Fibroblast of lung (primary cell): ENCODE data around the gene APP. TPM values are rescaled to one million over a fixed set of nuclear protein-coding genes. Genes with fewer than 3 reads are reported as not detected.

Source experiments
- DNase-seq, 2 donors: peaks; one replicate each; pipeline versions ENCODE4 v3.0.0 to v3.0.0-alpha.2; 2010; ENCODE audit warnings: low read depth in 2 of 2
- H2AFZ ChIP-seq: 2 replicates; pipeline ENCODE4 v1.5.1; 2012; ENCODE audit warnings: low read length, control low read depth, inconsistent platforms
- H3K27ac ChIP-seq: 2 replicates; pipeline ENCODE4 v1.5.1; 2011; ENCODE audit warnings: low read length, control low read depth; ENCODE audit not compliant: insufficient read depth
- H3K27me3 ChIP-seq: 2 replicates; pipeline ENCODE4 v1.5.1; 2011; ENCODE audit warnings: mild to moderate bottlenecking, low read length; ENCODE audit not compliant: control insufficient read depth, insufficient read depth
- H3K36me3 ChIP-seq: 2 replicates; pipeline ENCODE4 v1.5.1; 2011; ENCODE audit warnings: low read length; ENCODE audit not compliant: control insufficient read depth, insufficient read depth
- H3K4me1 ChIP-seq: 2 replicates; pipeline ENCODE4 v1.5.1; 2011; ENCODE audit warnings: low read length; ENCODE audit not compliant: control insufficient read depth, insufficient read depth; ENCODE audit errors: extremely low read depth
- H3K4me2 ChIP-seq: 2 replicates; pipeline ENCODE4 v1.5.1; 2011; ENCODE audit warnings: low read length, control low read depth; ENCODE audit not compliant: insufficient read depth; ENCODE audit errors: extremely low read depth
- H3K4me3 ChIP-seq, 4 experiments: fragments of 200-600 bp in 1 of 4; sonication (generic) in 1 of 4; replicated peaks in 1 of 4; 2 replicates each; pipeline ENCODE4 v1.5.1; 2011 to 2016; ENCODE audit warnings: low read length in 4 of 4, low read depth in 3 of 4, mild to moderate bottlenecking in 3 of 4, control low read depth in 2 of 4, inconsistent platforms in 1 of 4, mixed read lengths in 1 of 4; ENCODE audit not compliant: insufficient read depth in 1 of 4; ENCODE audit errors: control extremely low read depth in 1 of 4
- H3K79me2 ChIP-seq: 2 replicates; pipeline ENCODE4 v1.5.1; 2012; ENCODE audit warnings: mild to moderate bottlenecking, low read length, inconsistent platforms; ENCODE audit not compliant: control insufficient read depth, insufficient read depth
- H3K9ac ChIP-seq: 2 replicates; pipeline ENCODE4 v1.5.1; 2011; ENCODE audit warnings: mild to moderate bottlenecking, low read length, control low read depth; ENCODE audit not compliant: insufficient read depth
- H3K9me3 ChIP-seq: 2 replicates; pipeline ENCODE4 v1.5.1; 2012; ENCODE audit warnings: low read depth, low read length; ENCODE audit not compliant: control insufficient read depth, insufficient read depth
- H4K20me1 ChIP-seq: 2 replicates; pipeline ENCODE4 v1.5.1; 2011; ENCODE audit warnings: low read length; ENCODE audit not compliant: control insufficient read depth, insufficient read depth; ENCODE audit errors: extremely low read depth
- EZH2 ChIP-seq: IDR thresholded peaks from 2 replicates; pipeline ENCODE4 v1.5.1; 2012; ENCODE audit warnings: low read length, control low read depth, mild to moderate bottlenecking; ENCODE audit errors: missing control alignments
- polyA plus RNA-seq, 2 donors: library from polyadenylated mRNA; depleted of rRNA in 1 of 2; stranded (reverse) in 1 of 2; unstranded in 1 of 2; fragments of >200 nt; gene quantifications; 2 replicates each; pipeline ENCODE4 v1.2.1, GENCODE V29; 2011 to 2012; ENCODE audit warnings: missing spikeins in 1 of 2
- total RNA-seq: library from RNA; depleted of rRNA; stranded (reverse); fragments of >200 nt; gene quantifications from 2 replicates; pipeline ENCODE4 v1.2.1, GENCODE V29; 2014
- TF ChIP-seq, protein P1 (sequence below), 2 donors: IDR thresholded peaks in 1 of 2; conservative IDR thresholded peaks in 1 of 2; 1 replicate in 1 of 2; 2 replicates in 1 of 2; pipeline ENCODE4 v1.5.1; 2011 to 2012; ENCODE audit warnings: low read length in 2 of 2, control low read depth in 1 of 2, inconsistent platforms in 1 of 2, low read depth in 1 of 2, mild to moderate bottlenecking in 1 of 2

APP gene
- total and polyA plus RNA-seq, 2 donors (not counting 1 experiment from before 2014, with no cell fraction given) = 633 to 1,088 TPM

GRCh38 chr21:25995278-25995677 lies 175.3 kb downstream of the APP start:
- Histone ChIP-seq H3K4me2 (no peak overlapping the region), H4K20me1 (no peaks in the 10 kb centered on the region), H3K79me2 (no peaks in the 10 kb centered on the region), H2AFZ (no peak overlapping the region), H3K4me1 (no peaks in the 10 kb centered on the region), H3K27ac (no peak overlapping the region), H3K4me3 (no peak overlapping the region), H3K9me3 (no peaks in the 10 kb centered on the region), H3K27me3 (no peaks in the 10 kb centered on the region), H3K9ac (no peak overlapping the region), H3K36me3 (no peaks in the 10 kb centered on the region)
- no peak for DNase-seq
- TF ChIP-seq, protein P1, sequence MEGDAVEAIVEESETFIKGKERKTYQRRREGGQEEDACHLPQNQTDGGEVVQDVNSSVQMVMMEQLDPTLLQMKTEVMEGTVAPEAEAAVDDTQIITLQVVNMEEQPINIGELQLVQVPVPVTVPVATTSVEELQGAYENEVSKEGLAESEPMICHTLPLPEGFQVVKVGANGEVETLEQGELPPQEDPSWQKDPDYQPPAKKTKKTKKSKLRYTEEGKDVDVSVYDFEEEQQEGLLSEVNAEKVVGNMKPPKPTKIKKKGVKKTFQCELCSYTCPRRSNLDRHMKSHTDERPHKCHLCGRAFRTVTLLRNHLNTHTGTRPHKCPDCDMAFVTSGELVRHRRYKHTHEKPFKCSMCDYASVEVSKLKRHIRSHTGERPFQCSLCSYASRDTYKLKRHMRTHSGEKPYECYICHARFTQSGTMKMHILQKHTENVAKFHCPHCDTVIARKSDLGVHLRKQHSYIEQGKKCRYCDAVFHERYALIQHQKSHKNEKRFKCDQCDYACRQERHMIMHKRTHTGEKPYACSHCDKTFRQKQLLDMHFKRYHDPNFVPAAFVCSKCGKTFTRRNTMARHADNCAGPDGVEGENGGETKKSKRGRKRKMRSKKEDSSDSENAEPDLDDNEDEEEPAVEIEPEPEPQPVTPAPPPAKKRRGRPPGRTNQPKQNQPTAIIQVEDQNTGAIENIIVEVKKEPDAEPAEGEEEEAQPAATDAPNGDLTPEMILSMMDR (conservative IDR thresholded peaks at IDR 0.05 in 1 of 2, IDR thresholded peaks at IDR 0.05 in 1 of 2; ENCODE audit: low read depth in 1 of 2, low read length in 2 of 2) = no peak
- TF ChIP-seq EZH2 = no peak

GRCh38 chr21:25994758-25995163 lies 175.8 kb downstream of the APP start:
- Histone ChIP-seq H3K4me3 (no peak overlapping the region), H3K36me3 (no peaks in the 10 kb centered on the region), H3K79me2 (no peaks in the 10 kb centered on the region), H2AFZ (no peak overlapping the region), H3K4me1 (no peaks in the 10 kb centered on the region), H3K9me3 (no peaks in the 10 kb centered on the region), H4K20me1 (no peaks in the 10 kb centered on the region), H3K9ac (no peak overlapping the region), H3K4me2 (no peak overlapping the region), H3K27ac (no peak overlapping the region), H3K27me3 (no peaks in the 10 kb centered on the region)
- DNase-seq = no peak
- no peak for TF ChIP-seq EZH2
- TF ChIP-seq, protein P1 (conservative IDR thresholded peaks at IDR 0.05 in 1 of 2, IDR thresholded peaks at IDR 0.05 in 1 of 2; ENCODE audit: low read depth in 1 of 2, low read length in 2 of 2) = no peak

GRCh38 chr21:25988738-25989137 lies 181.8 kb downstream of the APP start:
- no peak overlapping the region for H3K4me3 ChIP-seq
- H4K20me1 ChIP-seq = no peaks in the 10 kb centered on the region
- H3K27ac ChIP-seq = no peak overlapping the region
- no peak for DNase-seq
- no peaks in the 10 kb centered on the region for H3K36me3 ChIP-seq
- no peaks in the 10 kb centered on the region for H3K79me2 ChIP-seq
- no peak overlapping the region for H3K9ac ChIP-seq
- no peaks in the 10 kb centered on the region for H3K4me1 ChIP-seq
- no peak overlapping the region for H3K4me2 ChIP-seq
- TF ChIP-seq EZH2 = no peak
- TF ChIP-seq, protein P1 (conservative IDR thresholded peaks at IDR 0.05 in 1 of 2, IDR thresholded peaks at IDR 0.05 in 1 of 2; ENCODE audit: low read depth in 1 of 2, low read length in 2 of 2) = no peak
- no peaks in the 10 kb centered on the region for H3K9me3 ChIP-seq
- no peak overlapping the region for H2AFZ ChIP-seq
- no peaks in the 10 kb centered on the region for H3K27me3 ChIP-seq
